GM18909 (cell line): ENCODE measurements around the gene FOXP1.
A peak's percentile ranks its signal among the peaks of the same experiment; 100 is the strongest.

ENCODE experiments used
- ATAC-seq: cut with Tn5 transposase; IDR thresholded peaks from one replicate; pipeline ENCODE4 v1.9.1; 2021; ENCODE audit warnings: mild to moderate bottlenecking; ENCODE audit not compliant: unreplicated experiment, poor library complexity

The FOXP1 gene

GRCh38 chr3:71318458-71318827 is 265.1 kb downstream of the FOXP1 start:
- no peak for ATAC-seq

GRCh38 chr3:71317749-71318457 is 265.6 kb downstream of the FOXP1 start:
- no peak for ATAC-seq

GRCh38 chr3:71317140-71317539 is 266.4 kb downstream of the FOXP1 start:
- no peak for ATAC-seq

GRCh38 chr3:71316066-71316777 is 267.3 kb downstream of the FOXP1 start:
- no peak for ATAC-seq

GRCh38 chr3:71315431-71315830 is 268.1 kb downstream of the FOXP1 start:
- no peak for ATAC-seq

GRCh38 chr3:71313844-71314243 is 269.7 kb downstream of the FOXP1 start:
- no peak for ATAC-seq

GRCh38 chr3:71312461-71312860 is 271.1 kb downstream of the FOXP1 start:
- no peak for ATAC-seq

GRCh38 chr3:71311661-71312046 is 271.9 kb downstream of the FOXP1 start:
- no peak for ATAC-seq

GRCh38 chr3:71310980-71311660 is 272.4 kb downstream of the FOXP1 start:
- ATAC-seq: no peak

GRCh38 chr3:71310359-71310979 is 273.1 kb downstream of the FOXP1 start:
- no peak for ATAC-seq

- ATAC-seq: no peak
These were observed 273.6 kb downstream of the FOXP1 start for GRCh38 chr3:71309886-71310285.

GRCh38 chr3:71309342-71309741 is 274.2 kb downstream of the FOXP1 start:
- no peak for ATAC-seq

GRCh38 chr3:71308836-71309235 is 274.7 kb downstream of the FOXP1 start:
- no peak for ATAC-seq

- no peak for ATAC-seq
These were observed 275.4 kb downstream of the FOXP1 start for GRCh38 chr3:71307991-71308697.

GRCh38 chr3:71305231-71306206 is 278.0 kb downstream of the FOXP1 start:
- peak; percentile 42 for ATAC-seq

- ATAC-seq: no peak
These were observed 278.8 kb downstream of the FOXP1 start for GRCh38 chr3:71304684-71305083.

- ATAC-seq: no peak
These were observed 279.3 kb downstream of the FOXP1 start for GRCh38 chr3:71304247-71304646.

- ATAC-seq: no peak
These were observed 279.8 kb downstream of the FOXP1 start for GRCh38 chr3:71303627-71304200.

GRCh38 chr3:71302604-71303003 is 280.9 kb downstream of the FOXP1 start:
- ATAC-seq: no peak
